ENCODE measurements around the gene APC.
"Not testable (repeated sequence)": the region's sequence is repeated elsewhere in the genome, so short reads cannot be mapped to it uniquely, and the experiment has no call there.

APC gene

DNA sequence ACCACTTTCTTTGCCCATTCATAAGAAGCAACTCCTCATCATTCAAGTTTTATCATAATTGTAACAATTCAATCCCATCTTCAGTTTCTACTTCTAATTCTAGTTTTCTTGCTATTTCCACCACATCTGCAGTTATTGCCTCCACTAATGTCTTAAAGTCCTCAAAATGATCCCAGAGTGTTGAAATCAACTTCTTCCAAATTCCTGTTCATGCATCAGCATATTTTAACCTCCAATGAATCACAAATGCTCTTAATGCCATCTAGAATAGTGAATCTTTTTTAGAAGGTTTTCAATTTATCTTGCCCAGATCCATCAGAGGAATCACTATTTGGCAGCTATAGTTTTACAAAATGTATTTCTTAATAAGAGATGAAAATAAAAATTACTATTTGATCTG lies 120.2 kb downstream of the APC start:
- DNase-seq (ENCODE audit: low spot score): no peak

- not testable (repeated sequence) for DNase-seq (ENCODE audit: low spot score)
Observed at GRCh38 chr5:112860571-112860928, 122.9 kb downstream of the APC start.

DNA sequence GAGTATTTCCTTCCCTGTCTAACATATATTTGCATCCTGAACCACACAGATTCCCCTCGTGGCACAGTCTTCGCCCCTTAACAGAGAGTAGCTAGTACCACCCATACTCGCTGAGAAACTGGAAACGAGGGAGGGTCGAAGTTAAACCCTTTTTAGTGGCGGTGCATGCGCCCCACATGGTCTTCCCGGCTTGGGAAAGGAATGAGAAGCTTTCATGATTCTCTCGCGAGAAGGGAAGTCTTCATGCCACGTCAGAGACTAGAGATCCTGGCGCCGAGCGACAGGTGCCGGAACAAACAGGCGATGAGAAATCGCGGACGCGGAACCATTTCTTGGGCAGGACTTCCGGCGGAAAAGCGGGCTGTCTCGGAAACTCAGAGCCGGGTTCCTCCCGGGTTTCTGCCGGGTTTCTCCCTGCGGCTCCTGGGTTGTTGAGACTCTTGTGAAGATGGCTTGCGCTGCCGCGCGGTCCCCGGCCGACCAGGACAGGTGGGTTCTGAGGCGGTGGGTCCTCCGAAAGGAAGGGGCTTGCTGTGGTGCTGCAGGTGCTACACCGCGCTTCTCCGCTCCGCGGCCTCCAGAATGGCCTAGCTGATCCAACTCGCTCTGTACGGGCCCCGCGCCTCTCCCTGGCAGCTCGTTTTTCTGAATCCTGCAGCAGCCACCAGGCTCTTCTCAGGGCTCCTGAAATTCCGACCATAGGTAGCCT lies 123.4 kb downstream of the APC start, which contains the start of gene SRP19:
Gene SRP19 (plus strand): TSS at position 359 of the 709 bp plus-strand sequence. CDS start 90 bp downstream, at position 449.
- DNase-seq (ENCODE audit: low spot score): peak; percentile 96

- DNase-seq (ENCODE audit: low spot score): no peak
Observed at GRCh38 chr5:112861638-112861985, 123.9 kb downstream of the APC start.

GRCh38 chr5:112862085-112862484 lies 124.4 kb downstream of the APC start:
- no peak for DNase-seq (ENCODE audit: low spot score)

- DNase-seq (ENCODE audit: low spot score): no peak
Observed at GRCh38 chr5:112863549-112863948, 125.9 kb downstream of the APC start.

DNA sequence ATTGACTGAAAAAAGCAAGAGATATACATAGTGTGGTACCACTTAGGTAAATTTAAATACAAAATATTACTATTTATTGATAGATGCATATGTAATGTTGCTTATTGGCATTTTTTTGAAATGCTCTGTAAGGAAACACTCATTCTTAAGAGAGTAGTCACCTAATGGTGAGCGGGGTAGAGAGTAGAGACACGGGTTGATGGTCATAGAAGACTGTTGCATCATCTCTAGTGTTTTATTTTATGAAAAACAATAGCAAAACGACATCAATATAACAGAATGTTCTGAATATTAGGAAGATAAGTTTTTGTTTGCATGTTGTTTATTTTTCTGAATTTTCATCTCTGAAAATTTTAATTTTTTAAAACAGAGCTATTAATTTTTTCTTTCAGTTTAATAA lies 127.4 kb downstream of the APC start:
- no peak for DNase-seq (ENCODE audit: low spot score)

DNA sequence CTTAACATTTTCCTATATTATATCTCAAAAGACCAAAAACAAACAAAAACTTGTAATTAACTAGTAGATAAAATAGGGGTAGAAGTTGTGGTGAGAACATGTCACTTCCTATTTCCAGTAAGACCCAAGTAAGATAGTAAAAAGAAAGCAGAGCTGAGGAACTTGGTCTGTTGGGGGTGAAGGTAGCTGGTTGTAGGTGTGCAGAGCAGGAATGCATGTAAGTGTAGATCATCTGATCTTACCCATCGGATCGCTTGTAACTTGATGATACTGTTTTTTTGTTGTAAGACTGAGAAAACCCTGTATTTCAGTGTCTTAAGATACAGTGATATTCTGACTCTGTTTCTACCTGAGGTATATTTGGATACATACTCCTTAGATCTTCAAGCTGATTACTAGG lies 129.1 kb downstream of the APC start:
- DNase-seq (ENCODE audit: low spot score): no peak

DNA sequence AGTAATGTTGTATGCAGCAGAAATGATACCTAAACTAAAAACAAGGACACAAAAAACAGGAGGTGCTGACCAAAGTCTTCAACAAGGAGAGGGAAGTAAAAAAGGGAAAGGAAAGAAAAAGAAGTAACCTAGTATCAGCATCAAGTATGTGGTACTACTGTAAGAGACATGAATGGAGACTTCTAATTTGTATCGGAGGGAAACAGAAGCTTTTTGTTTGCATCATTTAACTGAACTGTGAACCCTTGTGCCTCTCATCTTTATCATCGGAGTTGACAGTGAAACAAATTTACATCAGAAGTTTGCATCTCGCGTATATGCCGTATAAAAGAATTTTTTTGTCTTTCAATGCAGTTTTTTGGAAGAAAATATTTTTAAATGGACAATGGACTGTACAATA lies 129.7 kb downstream of the APC start:
- DNase-seq (ENCODE audit: low spot score): no peak

- DNase-seq (ENCODE audit: low spot score): no peak
Observed at GRCh38 chr5:112869948-112870347, 132.3 kb downstream of the APC start.

- DNase-seq (ENCODE audit: low spot score): no peak
Observed at GRCh38 chr5:112870966-112871365, 133.3 kb downstream of the APC start.

DNA sequence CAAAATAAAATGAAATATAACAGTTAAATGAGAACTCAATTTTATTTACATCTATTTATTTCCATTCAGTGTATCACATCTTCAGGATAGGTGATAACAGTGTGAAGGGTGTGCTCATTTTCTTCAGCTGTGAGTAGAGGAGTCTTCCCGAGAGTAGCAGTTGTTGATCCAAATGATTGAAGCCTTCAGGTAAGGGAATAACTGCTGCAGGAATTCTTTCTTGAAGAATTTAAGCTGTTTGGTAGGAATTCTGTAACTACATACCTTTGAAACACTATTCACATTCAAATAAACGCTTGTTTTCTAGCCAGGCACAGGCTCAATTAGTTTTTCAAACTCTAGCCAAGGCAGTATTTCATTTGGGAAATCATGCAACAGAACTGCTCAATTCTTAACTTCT lies 138.7 kb downstream of the APC start:
- DNase-seq (ENCODE audit: low spot score): no peak

- DNase-seq (ENCODE audit: low spot score): no peak
Observed at GRCh38 chr5:112878101-112878500, 140.4 kb downstream of the APC start.

DNA sequence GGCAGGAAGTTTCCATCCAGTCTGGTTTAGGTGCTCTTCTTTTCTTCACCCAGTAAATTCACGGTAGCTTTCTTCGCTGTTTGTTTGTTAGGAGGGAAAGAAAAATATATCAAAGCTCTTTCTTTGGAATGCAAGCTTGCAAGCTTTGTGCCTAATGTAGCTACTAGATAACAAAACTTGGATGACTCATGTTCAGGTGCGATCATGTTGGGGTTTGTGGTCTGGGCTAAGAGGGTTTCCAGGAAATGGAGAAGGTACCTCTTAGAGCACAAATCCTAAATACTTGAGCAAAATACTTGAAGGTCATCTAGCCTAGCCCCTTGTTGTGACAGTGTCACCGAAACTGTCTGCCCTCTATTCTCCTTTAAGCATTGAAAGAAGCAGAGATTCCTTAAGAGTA lies 141.1 kb downstream of the APC start:
- DNase-seq (ENCODE audit: low spot score): no peak

DNA sequence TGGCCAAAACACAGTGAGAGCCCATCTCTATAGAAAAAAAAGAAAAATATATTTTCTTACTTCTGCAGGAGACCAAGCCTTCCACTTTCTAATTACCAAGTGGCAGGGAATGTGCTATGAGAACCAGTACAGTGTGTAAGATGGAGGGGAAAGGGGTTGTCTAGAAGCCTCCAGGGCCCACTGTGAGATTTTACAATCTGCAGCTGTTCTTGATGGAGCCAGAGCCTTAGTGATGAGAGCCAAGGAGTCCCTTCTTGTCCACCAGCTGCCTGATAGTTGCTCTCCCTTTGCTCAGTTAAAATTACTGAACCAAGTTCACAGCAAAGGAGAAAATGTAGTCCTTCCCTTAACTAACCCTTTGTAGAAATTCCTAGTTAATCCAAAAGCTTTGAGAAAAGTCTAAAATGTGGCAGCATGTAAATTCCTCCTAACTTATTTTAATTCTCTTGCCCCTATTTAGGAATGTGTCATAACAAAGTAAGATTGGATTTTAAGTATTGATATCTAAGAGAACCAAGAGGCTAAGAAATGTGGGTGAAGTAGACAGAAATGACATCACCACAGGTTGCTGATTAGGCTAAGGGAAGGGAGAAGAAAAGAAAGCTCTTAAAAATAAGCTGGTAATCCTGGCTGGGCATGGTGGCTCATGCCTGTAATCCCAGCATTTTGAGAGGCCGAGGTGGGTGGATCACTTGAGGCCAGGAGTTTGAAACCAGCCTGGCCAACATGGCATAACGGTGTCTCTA lies 142.7 kb downstream of the APC start:
- DNase-seq (ENCODE audit: low spot score): no peak

DNA sequence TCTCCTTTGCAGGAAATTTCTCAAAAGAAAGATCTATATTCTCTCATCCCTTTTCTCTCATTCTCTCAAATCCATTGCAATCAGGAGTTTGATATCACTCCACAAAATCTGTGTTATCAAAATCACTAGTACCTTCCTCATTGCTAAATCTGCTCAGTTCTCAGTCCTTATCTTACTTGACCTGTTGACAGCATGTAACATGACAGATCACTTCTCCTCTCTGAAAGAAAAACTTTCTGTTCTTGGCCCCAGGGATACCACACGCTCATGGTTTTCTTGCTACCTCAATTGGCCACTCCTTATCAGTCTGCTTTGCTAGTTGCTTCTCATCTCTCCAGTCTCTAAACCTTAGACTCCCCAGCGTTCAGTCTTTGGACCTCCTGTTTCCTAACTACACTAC lies 145.5 kb downstream of the APC start:
- DNase-seq (ENCODE audit: low spot score): no peak

- DNase-seq (ENCODE audit: low spot score): no peak
Observed at GRCh38 chr5:112885001-112885400, 147.3 kb downstream of the APC start.

DNA sequence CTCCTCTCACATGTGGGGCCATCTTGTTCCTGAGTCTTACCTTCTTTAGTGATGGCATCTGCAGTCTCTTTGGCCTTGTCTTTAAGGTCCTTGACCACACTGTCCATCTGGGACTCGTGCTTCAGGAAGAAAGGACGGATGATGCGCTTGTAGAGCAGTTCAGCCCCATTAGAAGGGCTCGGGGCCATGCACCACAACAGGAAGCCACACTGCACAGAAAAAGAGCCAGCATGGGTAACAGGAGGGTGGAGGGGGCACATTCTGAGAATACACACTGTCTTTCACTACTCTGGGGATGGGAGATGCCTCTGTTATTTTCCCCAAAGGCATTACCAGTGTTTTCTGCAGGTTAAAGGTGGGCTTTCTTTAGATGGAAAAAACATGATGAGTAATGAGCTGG lies 149.3 kb downstream of the APC start:
- no peak for DNase-seq (ENCODE audit: low spot score)

GRCh38 chr5:112892066-112892465 lies 154.4 kb downstream of the APC start:
- DNase-seq (ENCODE audit: low spot score): not testable (repeated sequence)

DNA sequence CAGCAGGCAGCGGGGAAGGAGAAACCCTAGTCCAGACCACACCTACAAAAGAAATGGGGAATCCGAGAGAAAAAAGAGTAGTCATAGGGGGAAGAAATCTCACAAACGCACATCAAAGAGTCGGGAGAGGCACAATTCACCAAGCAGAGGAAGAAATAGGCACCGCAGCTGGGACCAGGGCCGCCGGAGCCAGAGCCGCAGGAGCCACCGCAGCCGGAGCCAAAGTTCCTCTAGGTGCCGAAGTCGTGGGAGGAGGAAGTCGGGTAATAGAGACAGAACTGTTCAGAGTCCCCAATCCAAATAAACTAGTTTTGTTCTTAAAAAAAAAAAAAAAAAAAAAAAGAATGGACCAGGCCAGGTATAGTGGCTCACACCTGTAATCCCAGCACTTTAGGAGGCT lies 155.1 kb downstream of the APC start:
- no peak for DNase-seq (ENCODE audit: low spot score)

DNA sequence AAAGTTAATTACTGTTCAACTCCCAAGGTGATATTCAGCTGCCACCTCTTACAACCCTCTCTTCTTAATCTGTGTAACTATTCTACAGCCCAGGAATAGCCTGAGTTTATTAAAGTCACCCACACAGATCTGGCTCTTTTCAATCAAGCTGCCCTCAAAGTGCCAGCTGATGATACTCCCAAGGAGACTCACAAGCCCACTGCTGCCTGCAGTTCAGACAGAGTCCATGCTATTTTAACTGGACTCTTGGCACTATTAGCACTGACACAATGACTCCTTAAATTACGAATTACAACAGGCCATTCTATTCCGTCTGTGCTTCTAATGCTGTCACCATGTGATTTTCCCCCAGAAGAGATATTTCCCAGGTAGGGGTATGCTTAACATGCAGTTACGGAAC lies 158.0 kb downstream of the APC start:
- DNase-seq (ENCODE audit: low spot score): no peak

All from germinal center (tissue), 1 donor.